Activated T-helper 1 cell treated with anti-CD3 and anti-CD28 coated beads, Interleukin-2, amount 50 U/mL, for 16 hours (primary cell): ENCODE measurements around the gene ZFYVE21.

Source experiments
- DNase-seq, 2 donors: peaks; one replicate each; pipeline ENCODE4 v3.0.0-alpha.2; 2020; ENCODE audit warnings: low read depth in 1 of 2, low spot score in 1 of 2

ZFYVE21 gene

DNA sequence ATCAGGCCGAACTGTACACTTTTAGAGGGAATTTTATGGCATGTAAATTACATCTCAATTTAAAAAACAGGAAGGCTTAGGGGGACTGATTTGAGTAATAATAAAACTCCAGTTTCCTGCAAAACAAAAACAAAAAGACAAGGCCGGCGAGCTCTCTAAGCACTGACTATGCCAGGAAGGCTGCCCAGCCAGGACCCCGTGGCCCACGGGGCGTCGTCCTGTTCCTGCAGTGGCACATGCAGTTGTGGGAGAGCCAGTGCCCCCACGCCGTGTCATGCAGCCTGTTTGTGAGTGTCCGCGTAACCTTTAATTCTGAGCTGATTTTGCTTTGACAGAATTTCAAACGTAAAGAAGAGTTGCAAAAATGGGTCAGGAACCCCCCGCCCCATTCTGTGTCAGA is 10.9 kb upstream of the ZFYVE21 start:
- no peak for DNase-seq

DNA sequence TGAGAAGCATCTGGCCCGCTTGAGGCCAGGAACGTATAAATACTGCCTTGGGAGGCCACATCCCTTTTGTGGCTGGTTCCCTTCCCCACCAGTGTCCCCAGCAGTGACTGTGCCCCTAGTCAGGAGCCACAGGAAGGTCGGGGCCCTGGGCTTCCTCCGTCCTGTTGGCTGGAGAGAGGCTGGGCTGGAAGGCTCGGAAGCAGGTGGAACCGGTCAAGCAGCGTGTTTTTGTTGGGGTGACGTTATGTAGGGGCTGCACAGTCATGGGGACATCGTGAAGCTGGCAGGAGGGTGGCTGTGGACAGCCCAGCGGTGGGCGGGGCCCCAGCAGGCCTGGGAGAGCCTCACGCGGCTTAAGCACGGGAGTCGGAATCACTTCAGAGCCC is 10.5 kb upstream of the ZFYVE21 start:
- DNase-seq = no peak

DNA sequence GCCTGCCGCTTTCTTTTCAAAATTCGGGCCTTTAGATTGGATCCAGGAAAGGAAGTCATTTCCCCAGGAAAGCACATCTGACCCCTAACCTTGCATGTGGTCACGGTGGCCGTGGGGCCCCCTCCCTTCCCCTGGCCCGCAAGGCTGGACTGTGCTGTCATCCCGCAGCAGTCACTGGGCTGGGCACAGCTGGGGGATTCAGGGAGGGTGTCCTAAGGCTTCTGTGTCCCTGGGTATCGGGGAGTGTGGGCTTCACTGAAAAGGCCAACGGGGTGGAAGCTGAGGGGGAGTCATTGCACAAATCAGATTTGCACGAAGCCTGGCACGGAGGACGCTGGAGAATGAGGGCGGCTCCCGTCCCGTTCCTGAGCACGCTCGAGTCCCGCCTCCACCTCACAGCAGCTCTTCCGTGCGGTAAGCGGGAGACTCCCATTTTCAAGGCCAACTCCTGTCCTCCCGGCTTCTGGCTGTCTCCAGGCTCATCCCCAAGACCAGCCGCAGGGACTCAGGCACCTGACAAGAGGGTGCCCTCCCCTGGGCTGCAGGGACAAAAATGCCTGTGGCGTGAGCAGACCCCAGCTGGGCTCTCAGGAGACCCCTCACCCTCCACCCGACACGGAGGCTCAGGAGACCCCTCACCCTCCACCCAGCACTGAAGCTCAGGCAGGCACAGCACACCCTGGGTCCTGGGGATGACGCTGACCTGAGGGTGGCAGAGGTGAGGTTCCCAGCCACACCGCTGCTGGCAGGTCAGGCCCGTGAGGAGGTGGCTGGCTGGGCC is 9.9 kb upstream of the ZFYVE21 start:
- no peak for DNase-seq

DNA sequence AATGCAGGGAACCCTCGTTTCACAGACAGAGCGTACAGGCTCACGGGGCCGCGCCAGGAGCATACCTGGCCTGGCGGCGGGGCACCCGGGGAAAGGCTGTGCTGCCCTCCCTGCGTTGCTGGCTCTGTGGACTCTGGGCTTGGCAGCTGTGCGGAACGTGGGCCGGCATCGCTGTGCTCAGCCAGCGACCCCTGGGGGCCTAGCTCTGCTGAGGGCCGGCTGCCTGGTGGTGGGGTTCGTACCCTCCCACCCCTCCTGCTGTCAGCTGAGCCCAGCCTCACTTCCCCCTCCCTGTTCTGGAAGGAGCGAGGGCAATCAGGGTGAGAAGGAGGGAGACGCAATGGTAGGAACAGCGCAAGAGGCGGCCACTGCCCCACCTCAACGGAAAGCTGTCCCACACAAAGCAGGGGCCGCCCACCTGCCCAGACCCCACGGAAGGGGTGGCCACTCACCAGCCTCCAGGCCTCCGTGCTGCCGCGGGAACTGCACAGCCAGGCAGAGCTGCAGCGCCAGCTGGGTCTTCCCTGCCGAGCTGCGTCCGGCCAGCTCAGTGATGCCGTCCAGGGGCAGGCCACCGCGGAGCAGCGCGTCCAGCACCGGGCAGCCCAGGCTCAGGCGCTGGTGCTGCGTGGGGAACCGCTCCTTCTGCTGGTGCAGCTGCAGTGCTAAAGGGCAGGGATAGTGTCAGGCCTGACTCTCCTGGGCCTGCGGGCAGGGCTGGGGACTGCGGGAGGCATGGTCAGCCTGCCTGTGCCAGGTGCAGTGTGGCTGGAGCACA is 8.9 kb upstream of the ZFYVE21 start:
- no peak for DNase-seq

DNA sequence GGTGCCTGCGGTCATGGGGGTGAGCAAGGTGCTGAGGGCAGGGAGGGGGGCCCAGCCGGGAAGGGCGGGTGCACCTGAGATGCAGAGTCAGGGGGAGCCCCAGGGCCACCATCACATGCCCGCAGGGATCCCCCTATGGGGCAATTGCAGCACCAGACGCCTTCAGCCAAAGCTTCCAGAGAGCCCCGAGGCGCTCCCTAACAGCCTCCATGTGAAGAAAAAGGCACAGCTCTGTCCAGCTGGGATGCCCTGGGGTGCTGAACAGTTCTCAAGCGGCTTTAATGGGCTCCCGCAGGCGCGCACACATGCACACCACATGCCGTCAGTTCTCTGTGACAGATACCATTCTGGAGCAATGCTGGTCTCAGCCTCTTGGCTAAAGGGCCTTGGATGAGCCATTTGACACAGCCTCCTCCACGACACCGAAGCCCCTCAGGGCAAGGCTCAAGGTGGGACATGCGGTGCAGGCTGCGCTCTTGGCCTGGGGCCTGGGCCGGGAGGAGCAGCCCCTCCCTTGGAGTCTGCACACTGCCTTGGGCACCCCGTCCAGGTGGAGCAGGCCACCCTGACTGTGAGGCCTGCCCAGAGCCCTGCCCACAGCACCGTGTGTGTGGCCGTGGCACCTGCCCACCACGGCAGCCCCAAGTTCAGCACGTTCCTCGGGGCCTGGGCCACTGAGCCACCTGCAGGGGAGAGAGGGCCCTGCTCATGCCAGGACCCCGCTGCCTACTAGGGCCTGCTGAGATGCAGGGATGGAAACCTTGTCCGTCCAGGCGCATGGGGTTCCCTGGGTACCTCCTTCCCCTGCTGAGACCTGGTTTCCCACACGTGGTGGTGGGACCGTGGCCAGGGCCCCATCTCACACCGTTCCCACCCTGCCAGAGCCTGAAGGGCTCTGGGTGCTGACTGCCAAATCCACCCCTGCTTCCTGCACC is 8.0 kb upstream of the ZFYVE21 start:
- no peak for DNase-seq

DNA sequence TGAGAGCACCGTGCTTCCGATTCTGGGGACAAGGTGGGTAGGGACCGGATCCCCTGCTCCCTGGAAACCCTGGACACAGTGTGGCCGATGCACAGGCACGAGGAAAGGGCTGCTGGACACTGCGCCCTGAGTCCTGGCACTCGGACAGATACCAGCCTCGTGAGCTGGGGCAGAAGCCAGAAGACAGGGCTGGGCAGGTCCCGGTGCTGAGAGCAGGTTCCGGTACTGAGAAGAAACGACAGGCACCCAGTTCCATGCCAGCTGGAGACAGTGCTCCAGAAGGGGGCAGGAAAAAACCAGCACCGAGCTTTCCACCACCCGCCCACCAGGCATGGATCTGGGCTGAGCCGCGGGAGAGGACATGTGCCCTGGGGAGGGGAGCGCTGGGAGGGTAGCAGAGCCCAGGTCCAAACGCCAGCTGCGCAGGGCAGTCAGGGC is 6.8 kb upstream of the ZFYVE21 start:
- DNase-seq = no peak

DNA sequence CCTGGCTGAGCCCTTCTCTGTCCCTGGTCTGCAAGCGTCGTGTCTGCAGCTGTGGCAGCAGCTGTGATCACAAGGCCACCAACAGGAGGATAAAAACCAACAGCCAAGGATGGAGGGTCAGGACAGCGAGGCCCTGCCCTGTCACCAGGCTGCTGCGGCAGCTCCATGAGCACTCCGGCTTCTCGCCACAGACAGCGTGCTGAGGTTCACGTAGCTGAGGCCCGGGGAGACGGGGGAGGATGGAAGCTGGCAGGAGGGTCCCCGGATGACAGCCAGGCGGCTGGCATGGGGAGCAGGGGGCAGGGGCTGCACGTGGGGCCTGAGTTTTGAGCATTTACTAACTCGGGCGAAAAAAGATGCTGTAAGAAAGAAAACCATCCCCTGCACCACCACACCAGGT is 5.8 kb upstream of the ZFYVE21 start:
- no peak for DNase-seq

DNA sequence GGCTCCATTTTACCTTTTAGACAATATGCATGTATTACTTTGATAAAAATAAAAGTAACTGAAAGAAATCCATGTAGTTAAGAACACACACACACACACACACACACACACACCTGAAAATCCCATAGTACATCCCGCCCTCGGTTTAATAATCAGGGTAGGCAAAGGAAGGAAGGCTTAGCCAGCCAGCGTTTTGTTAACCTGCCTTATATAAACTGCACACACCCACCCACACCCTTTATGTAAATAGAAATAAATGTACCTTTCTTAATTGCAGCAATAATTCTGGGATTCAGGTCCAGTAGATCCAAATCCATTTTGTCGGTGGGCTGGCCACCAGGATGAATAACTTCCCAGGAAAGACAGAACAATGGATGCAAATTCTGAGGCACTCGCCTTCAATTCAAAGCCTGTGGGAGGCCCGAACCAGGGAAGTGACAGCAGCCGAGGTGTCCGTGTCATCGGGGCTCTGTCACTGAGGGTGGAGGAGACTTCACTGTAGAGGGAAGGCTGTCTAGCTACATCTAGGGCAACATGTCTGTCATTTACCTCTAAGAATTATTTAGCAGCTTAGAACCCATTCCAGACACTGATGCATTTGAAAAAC is 4.7 kb upstream of the ZFYVE21 start:
- DNase-seq = no peak

DNA sequence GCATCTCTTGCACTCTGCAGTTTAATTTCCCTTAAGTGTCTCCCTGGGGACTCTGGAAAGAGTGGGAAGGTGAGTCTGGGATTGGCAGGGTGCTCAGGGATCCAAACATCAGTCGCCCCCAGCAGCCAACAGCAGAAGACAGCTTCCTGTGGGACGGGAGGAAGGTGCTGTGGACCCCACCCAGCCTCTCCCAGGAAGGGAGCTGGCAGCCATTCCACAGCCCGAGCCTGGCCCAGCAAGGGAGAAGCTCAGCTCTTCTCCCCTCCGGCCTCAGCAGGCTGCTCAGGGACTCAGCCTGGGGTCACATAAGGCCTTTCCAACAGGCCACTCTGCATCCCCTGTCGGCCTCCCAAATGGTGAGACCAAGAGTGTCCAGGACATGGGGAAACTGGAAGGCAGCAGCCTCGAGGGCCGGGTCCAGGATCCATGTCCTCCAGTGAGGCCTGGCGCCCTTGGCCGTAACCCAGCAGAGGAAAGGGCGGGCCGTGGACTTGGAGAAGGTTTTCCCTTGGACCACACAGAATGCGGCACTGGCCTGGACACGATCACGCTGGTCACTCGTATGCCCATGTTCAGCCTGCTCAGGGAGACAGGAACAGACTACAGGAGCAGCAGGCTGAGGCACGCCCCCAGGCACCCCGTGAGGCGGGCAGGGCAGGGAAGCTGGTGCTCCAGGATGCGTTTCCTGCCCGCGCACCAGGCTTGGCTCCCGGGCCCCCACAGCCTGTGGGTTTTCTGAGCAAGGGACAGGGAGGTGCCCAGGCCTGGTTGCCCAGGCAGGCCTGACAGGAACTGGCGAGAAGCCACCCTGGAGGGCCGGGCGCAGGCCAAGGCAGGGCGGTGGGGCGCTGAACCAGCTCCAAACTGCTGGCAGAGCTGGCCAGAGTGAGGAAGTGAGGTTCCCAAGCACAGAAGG is 3.8 kb upstream of the ZFYVE21 start:
- no peak for DNase-seq

DNA sequence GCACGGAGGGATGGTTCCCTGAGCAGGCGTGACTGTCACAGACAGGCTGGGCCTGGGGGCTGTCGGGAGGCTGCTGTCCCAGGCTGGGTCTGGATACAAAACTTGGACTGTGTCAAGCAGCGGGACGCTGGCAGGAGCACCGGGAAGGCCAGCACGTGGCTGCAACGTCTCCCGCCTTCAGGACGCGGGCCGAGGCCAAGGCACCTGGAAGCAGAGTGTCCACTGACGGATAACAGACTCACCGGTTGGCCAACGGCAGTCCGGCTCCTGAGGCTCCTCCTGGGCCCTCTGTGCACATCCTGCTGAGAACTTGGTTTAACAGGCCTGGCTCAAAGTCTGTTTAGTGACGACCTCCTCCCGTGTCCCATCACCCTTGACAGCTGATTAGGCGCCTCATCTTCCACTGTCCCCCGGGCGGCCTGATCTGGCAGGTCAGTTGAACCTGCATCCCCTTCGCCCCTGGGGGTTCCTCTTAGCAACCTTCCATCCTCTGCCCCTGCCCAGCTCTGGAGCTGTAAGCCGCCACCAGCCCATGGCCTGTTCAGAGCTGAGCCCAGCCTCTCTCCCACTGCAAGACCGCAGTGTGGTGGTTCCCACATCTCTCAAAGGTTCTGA is 2.9 kb upstream of the ZFYVE21 start:
- DNase-seq = no peak

DNA sequence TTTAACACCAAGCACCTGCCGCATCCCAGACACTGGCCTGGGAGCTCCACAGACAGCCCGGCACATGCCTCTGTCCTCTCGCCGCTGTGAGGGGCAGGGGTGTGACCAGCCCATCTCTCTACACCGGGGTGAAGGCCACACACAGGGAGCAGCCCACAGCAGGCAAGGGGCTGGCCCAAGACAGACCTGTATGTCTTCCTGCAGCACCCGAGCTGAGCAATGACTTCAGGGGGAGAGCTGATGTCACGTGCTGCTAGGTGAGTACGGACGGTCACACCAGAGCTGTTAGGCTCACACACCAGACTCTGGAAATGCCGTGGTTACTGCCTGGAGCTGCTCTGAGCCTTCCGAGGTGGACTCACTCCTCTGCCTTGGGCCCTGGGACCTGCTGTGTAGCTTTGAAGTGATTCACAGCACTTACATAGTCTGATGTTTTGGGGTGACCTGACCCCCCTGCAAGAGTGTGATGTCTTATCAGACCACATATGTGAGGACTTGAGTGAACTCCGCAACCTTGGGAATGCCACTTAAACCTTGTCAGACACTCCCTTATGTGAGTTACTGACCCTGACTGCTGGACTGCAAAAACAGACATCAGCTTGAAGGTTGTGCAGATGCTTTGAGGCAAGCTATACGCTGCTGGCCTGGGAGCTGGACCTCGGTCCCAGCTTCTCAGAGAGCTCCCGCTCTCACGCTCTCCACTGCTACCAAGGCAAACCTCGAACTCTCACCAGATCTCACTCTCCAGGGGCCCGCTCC is 2.1 kb upstream of the ZFYVE21 start:
- no peak for DNase-seq

DNA sequence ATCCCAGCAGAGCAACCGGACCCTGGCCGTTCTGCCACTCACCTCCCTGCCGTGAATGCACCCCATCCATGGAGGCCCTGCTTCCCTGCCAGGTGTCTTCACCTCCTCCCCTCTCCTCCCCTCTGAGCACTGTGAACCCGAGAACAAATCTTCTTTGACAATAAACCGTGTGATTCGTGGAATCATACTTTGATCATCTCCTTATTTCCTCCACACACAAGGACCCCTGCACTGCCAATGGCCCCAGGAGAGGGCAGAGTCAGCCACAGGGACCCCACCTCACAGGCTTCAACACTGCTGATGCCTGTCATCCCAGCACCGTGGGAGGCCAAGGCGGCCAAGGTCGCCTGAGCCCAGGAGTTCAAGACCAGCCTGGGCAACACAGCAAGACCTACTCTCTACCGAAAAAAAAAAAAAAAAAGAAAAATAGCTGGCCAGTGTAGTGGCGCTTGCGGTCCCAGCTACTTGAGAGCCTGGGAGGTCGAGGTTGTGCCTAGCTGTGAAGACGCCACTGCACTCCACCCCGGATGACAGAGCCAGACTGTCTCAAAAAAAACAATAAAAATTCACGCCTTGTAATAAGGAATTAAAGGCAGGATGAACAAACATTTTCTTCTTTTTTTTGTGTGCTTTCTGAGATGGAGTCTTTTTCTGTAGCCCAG is 1.4 kb upstream of the ZFYVE21 start:
- no peak for DNase-seq

DNA sequence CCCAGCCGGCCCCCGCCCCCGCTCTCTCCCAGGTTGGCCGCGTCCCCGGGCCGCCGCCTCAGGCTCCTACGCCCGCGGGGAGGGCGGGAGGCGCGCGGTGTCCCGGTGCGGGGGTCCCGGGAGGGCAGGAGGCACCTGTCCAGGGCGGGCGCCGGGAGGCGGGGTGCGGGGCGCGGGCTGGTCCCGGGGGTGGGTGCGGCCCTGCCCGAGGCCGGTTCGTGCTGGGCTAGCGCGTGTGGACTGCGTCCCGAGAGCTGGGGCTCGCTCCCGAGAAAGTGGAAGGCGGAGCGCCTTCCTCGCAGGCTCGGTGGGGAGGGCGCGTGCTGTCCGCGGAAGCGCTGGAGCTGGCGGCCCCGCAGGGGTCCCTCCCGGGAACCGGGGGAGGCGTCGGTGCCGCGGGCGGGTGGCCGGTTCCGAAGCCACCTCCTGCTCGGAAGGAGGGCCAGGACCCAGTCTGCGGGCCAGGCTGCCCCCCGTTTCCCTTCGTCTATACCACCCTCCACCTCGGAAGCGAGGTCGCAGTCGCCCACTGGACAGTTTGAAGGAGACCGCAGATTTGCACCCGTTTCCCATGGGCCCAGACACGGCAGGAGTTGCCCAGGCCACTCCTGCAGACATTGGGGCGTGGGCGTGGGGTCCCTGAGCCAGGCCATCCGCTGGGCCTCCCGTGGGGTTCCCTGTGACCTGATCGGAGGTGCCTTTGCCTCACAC is 636 bp downstream of the ZFYVE21 start:
- peak in 1 of 2 donors; percentile 14 for DNase-seq

DNA sequence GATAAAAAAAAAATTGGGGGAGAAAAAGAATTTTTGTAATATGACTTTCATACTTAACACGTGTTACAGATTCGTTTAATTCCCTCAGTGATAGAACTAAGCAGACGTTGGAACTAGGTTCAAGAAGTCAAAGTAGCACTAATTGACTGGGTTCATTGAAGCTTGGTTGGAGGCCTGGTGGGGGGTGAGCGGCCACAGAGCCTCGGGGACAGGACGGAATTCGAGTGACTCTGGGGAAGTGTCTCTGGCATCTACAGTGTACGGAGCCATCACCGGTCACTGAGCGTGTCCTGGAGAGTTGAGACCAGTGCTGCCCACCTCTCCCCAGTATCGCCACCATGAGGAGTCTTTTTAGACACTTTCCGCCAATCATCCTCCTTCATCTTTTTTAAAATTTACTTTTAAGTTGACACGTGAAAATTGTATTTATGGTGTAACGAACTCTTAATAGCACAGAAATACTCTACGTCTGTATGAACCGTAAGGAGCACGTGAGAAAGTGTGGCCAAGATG is 1.3 kb downstream of the ZFYVE21 start:
- DNase-seq = no peak

DNA sequence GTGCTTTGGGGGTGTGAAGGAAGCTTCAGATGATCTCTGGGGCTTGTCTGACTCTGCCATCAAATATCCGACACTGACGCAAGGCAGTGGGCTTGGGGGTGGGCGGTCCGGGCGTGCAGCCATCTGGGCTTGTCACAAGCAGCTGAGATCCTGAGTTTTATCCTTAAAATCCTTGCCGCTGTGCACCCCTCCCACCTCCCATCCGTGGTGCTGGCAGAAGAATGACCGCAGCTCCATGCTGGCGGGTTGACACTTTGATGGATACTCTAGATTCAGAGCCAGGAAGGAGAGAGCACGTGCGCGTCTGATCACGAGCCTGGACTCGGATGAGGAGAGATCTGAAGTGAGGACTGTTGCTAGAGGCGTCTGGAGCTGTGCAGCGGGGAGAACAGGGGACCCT is 3.0 kb downstream of the ZFYVE21 start:
- DNase-seq = no peak

DNA sequence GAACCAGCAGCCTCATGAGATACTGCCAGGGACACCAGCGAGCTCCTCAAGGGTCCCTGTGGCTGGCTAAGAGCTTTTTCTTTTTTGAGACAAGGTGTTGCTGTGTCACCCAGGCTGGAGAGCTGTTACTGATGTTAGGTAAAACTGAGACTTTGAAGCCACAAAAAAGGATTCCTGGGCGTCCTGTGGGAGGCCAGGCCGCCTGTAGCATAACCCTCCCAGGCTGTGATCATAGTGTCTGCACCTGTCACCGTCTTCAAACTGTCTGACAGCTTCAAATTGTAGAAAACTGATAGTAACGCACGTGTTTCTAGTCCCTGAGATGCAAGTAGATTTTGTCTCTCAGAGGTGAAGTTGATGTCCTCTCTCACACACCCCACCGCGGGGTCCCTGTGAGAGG is 4.1 kb downstream of the ZFYVE21 start:
- DNase-seq = no peak

DNA sequence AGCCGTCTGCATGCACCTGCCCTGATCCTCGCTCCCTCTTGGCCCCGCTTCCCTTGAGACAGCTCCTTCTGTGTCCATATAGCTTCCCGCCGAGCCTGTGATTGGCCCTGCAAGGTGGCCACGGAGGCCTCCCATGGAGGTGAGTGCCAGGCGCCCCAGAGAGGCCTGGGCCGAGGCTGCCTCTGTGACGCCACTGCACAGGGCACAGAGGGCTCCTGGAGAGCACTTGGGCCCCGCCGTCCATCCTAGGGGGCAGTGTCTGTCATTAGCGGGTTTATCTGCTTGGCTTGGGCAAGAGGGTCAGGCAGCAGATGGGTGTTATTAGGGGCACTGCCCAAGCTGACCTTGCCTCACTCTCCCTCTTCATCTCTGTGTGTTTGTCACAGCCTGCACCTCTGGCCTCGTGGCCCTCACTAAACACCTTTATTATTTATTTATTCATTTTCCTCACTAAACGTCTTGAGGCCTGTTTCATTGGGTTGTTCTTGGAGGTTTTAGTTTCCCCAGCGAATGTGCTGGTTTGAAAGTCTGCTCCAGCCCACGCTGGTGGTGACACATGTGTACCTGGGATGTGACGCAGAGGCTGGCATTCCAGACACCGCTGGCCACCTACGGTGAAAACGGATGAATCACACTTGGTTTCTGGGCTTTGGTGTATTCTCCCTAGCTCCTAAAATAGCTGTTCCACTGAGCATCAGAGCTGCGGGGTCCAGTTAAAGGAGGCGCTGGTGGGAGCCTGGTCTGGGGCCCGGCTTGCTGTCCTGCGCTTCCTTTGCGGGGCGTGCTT is 5.9 kb downstream of the ZFYVE21 start:
- DNase-seq = no peak
